Caco-2 (cell line): ENCODE results near the gene LPCAT1. TPM values are rescaled to one million over a fixed set of nuclear protein-coding genes. Genes with fewer than 3 reads are reported as not detected.
"Not testable (repeated sequence)": the region's sequence is repeated elsewhere in the genome, so short reads cannot be mapped to it uniquely, and the experiment has no call there.

Experiments
- BruUV-seq: library from RNA; stranded (reverse); fragments of 400-500 nt; replicated peaks from 2 replicates; lab custom pipeline; 2021; lab: Mats Ljungman, UMichigan
- CTCF ChIA-PET: fragments of 300-600 bp; sonication (Branson Sonifier 250); formaldehyde crosslinking; loops from one replicate; lab custom pipeline; 2022; ENCODE audit warnings: antibody characterized with exemption; lab: Charles Lee
- POLR2A ChIA-PET: fragments of 300-600 bp; sonication (Branson Sonifier 250); formaldehyde crosslinking; loops from one replicate; lab custom pipeline; 2022; ENCODE audit warnings: antibody characterized with exemption; lab: Charles Lee
- DNase-seq, 2 experiments: peaks; one replicate each; pipeline versions ENCODE4 v3.0.0 to v3.0.0-alpha.2; 2020 to 2022
- H3K27me3 ChIP-seq: replicated peaks from 2 replicates; pipeline ENCODE4 v1.6.0; 2011; ENCODE audit warnings: low read length; ENCODE audit not compliant: control insufficient read depth, insufficient read depth
- H3K36me3 ChIP-seq: 2 replicates; pipeline ENCODE4 v1.5.1; 2011; ENCODE audit warnings: low read length; ENCODE audit not compliant: control insufficient read depth, insufficient read depth
- H3K4me1 ChIP-seq: fragments of 250-450 bp; sonication (Bioruptor Pico); 2 replicates; pipeline ENCODE4 v1.5.1; 2020; ENCODE audit warnings: mild to moderate bottlenecking
- H3K4me3 ChIP-seq: 2 replicates; pipeline ENCODE4 v1.5.1; 2011; ENCODE audit warnings: low read depth, mild to moderate bottlenecking, control low read depth, low read length
- H3K9me3 ChIP-seq: fragments of 250-450 bp; sonication (Bioruptor Pico); 2 replicates; pipeline ENCODE4 v1.5.1; 2020; ENCODE audit warnings: mild to moderate bottlenecking, moderate library complexity
- H3K27ac Mint-ChIP-seq: one replicate; pipeline ENCODE4 v1.8.0; 2022; ENCODE audit warnings: mixed read lengths; ENCODE audit not compliant: unreplicated experiment
- H3K27me3 Mint-ChIP-seq: one replicate; pipeline ENCODE4 v1.8.0; 2022; ENCODE audit warnings: mixed read lengths; ENCODE audit not compliant: insufficient read depth, unreplicated experiment
- H3K36me3 Mint-ChIP-seq: one replicate; pipeline ENCODE4 v1.8.0; 2022; ENCODE audit warnings: mild to moderate bottlenecking, mixed read lengths; ENCODE audit not compliant: insufficient read depth, unreplicated experiment
- H3K4me1 Mint-ChIP-seq: one replicate; pipeline ENCODE4 v1.8.0; 2022; ENCODE audit warnings: low read depth, mixed read lengths; ENCODE audit not compliant: unreplicated experiment
- H3K4me3 Mint-ChIP-seq: one replicate; pipeline ENCODE4 v1.8.0; 2022; ENCODE audit warnings: mild to moderate bottlenecking, moderate library complexity, mixed read lengths; ENCODE audit not compliant: unreplicated experiment
- H3K9me3 Mint-ChIP-seq: one replicate; pipeline ENCODE4 v1.8.0; 2022; ENCODE audit warnings: mixed read lengths; ENCODE audit not compliant: unreplicated experiment
- CTCF ChIP-seq, 2 experiments: fragments of 200-600 bp in 1 of 2; IDR thresholded peaks; 1 replicate in 1 of 2; 2 replicates in 1 of 2; pipeline versions ENCODE4 v1.5.1 to v1.8.0; 2011 to 2022; ENCODE audit warnings: antibody characterized with exemption in 1 of 2, control low read depth in 1 of 2, inconsistent platforms in 1 of 2, low read depth in 1 of 2, low read length in 1 of 2, mild to moderate bottlenecking in 1 of 2, moderate library complexity in 1 of 2; ENCODE audit not compliant: insufficient read depth in 1 of 2, severe bottlenecking in 1 of 2, unreplicated experiment in 1 of 2
- intact Hi-C: fragments of 100-400 bp; cut with micrococcal nuclease; formaldehyde crosslinking; loops from one replicate; pipeline ENCODE4 v1.10.0; 2022; ENCODE audit not compliant: unreplicated experiment
- total RNA-seq: library from RNA; stranded (reverse); gene quantifications from 2 replicates; pipeline ENCODE4 v1.2.3, GENCODE V29; 2022

Gene LPCAT1
- total RNA-seq, 1 experiment from 2014 or later, result 52.8 TPM

GRCh38 chr5:1424716-1425115, 99.0 kb downstream of the LPCAT1 start:
- Mint-ChIP-seq H3K4me3 (no peak overlapping the region), H3K4me1 (no peaks in the 10 kb centered on the region), H3K27ac (no peak overlapping the region), H3K27me3 (peaks cover 9% of the 10 kb centered on the region), H3K36me3 (peaks cover 4% of the 10 kb centered on the region), H3K9me3 (peaks cover 20% of the 10 kb centered on the region)
- H3K4me1 ChIP-seq, result no peaks in the 10 kb centered on the region
- DNase-seq, result no peak
- CTCF ChIA-PET, result no interaction called here
- TF ChIP-seq CTCF (IDR thresholded peaks at IDR 0.05; ENCODE audit: insufficient read depth in 1 of 2, low read depth in 1 of 2, low read length in 1 of 2, severe bottlenecking in 1 of 2, unreplicated experiment in 1 of 2), result no peak
- no peaks in the 10 kb centered on the region for H3K36me3 ChIP-seq
- H3K4me3 ChIP-seq, result no peak overlapping the region
- POLR2A ChIA-PET, result no interaction called here
- no TSS peak for BruUV-seq
- peaks cover 18% of the 10 kb centered on the region for H3K9me3 ChIP-seq
- H3K27me3 ChIP-seq, result no peaks in the 10 kb centered on the region
- intact Hi-C loops, result no loop called here

GRCh38 chr5:1423901-1424603, 99.7 kb downstream of the LPCAT1 start:
- ChIA-PET POLR2A (no interaction called here), CTCF (no interaction called here)
- no peaks in the 10 kb centered on the region for H3K27me3 ChIP-seq
- no peak for TF ChIP-seq CTCF (IDR thresholded peaks at IDR 0.05; ENCODE audit: insufficient read depth in 1 of 2, low read depth in 1 of 2, low read length in 1 of 2, severe bottlenecking in 1 of 2, unreplicated experiment in 1 of 2)
- no TSS peak for BruUV-seq
- Mint-ChIP-seq H3K4me1 (no peaks in the 10 kb centered on the region), H3K27me3 (peaks cover 8% of the 10 kb centered on the region), H3K9me3 (peaks cover 16% of the 10 kb centered on the region), H3K4me3 (no peak overlapping the region), H3K36me3 (peaks cover 4% of the 10 kb centered on the region), H3K27ac (no peak overlapping the region)
- peaks cover 16% of the 10 kb centered on the region for H3K9me3 ChIP-seq
- no peak overlapping the region for H3K4me3 ChIP-seq
- H3K4me1 ChIP-seq, result no peaks in the 10 kb centered on the region
- DNase-seq, result no peak
- intact Hi-C loops, result no loop called here
- H3K36me3 ChIP-seq, result no peaks in the 10 kb centered on the region

- H3K4me3 Mint-ChIP-seq, H3K9me3 ChIP-seq, H3K36me3 ChIP-seq, H3K27me3 ChIP-seq, BruUV-seq, POLR2A ChIA-PET, intact Hi-C loops, H3K4me1 Mint-ChIP-seq, H3K27ac Mint-ChIP-seq, DNase-seq, H3K4me1 ChIP-seq, H3K9me3 Mint-ChIP-seq, CTCF ChIA-PET, H3K4me3 ChIP-seq, H3K36me3 Mint-ChIP-seq: not testable (repeated sequence)
- peaks cover 16% of the 10 kb centered on the region for H3K27me3 Mint-ChIP-seq
Measured at GRCh38 chr5:1422522-1422921, 101.2 kb downstream of the LPCAT1 start.
